ENCODE measurements around the gene OAS3.

GRCh38 chr12:112967306-112967705, 29.0 kb downstream of the OAS3 start:
- no peak for TF ChIP-seq CTCF (IDR thresholded peaks at IDR 0.05; ENCODE audit: low read depth, low read length, missing input control)
- no peak for TF ChIP-seq RAD21 (IDR thresholded peaks at IDR 0.05)
- TF ChIP-seq ZBTB33 (IDR thresholded peaks at IDR 0.05) = no peak
- TF ChIP-seq GABPA (IDR thresholded peaks at IDR 0.05 in 1 of 2, conservative IDR thresholded peaks at IDR 0.05 in 1 of 2) = no peak
- TF ChIP-seq REST (IDR thresholded peaks at IDR 0.05) = no peak
- TF ChIP-seq EGR1 (IDR thresholded peaks at IDR 0.05; ENCODE audit: low read depth in 2 of 2) = no peak
- no peak for TF ChIP-seq JUND (IDR thresholded peaks at IDR 0.05)
